Smooth muscle cell (in vitro differentiated cells): Measurements from ENCODE around the gene EFNA5. TPM values are rescaled to one million over a fixed set of nuclear protein-coding genes. Genes with fewer than 3 reads are reported as not detected.
A peak's percentile ranks its signal among the peaks of the same experiment; 100 is the strongest.

Experiments used
- DNase-seq: peaks from one replicate; lab custom pipeline; 2025; ENCODE audit not compliant: unreplicated experiment; lab: John Stamatoyannopoulos, UW
- H2AFZ ChIP-seq: fragments of 200-600 bp; sonication (generic); 2 replicates; pipeline ENCODE4 v1.6.0; 2016; ENCODE audit warnings: antibody characterized with exemption, low read depth, mild to moderate bottlenecking
- H3F3A ChIP-seq: fragments of 200-600 bp; sonication (generic); 2 replicates; pipeline ENCODE4 v1.6.0; 2017; ENCODE audit warnings: antibody characterized with exemption, low read depth
- H3K27ac ChIP-seq: fragments of 200-600 bp; sonication (generic); 2 replicates; pipeline ENCODE4 v1.5.1; 2016; ENCODE audit warnings: low read depth, mild to moderate bottlenecking
- H3K27me3 ChIP-seq: fragments of 200-600 bp; sonication (generic); 2 replicates; pipeline ENCODE4 v1.6.1; 2016; ENCODE audit warnings: low read depth, mild to moderate bottlenecking
- H3K36me3 ChIP-seq: fragments of 200-600 bp; sonication (generic); 2 replicates; pipeline ENCODE4 v1.5.1; 2016; ENCODE audit warnings: low read depth
- H3K4me1 ChIP-seq: fragments of 200-600 bp; sonication (generic); 2 replicates; pipeline ENCODE4 v1.5.1; 2016; ENCODE audit warnings: low read depth
- H3K4me2 ChIP-seq: fragments of 200-600 bp; sonication (generic); 2 replicates; pipeline ENCODE4 v1.6.0; 2016; ENCODE audit warnings: mild to moderate bottlenecking
- H3K4me3 ChIP-seq: fragments of 200-600 bp; sonication (generic); 2 replicates; pipeline ENCODE4 v1.5.1; 2016; ENCODE audit warnings: mild to moderate bottlenecking
- H3K79me2 ChIP-seq: fragments of 200-600 bp; sonication (generic); 2 replicates; pipeline ENCODE4 v1.6.0; 2016; ENCODE audit warnings: low read depth, mild to moderate bottlenecking
- H3K9ac ChIP-seq: fragments of 200-600 bp; sonication (generic); 2 replicates; pipeline ENCODE4 v1.6.0; 2016; ENCODE audit warnings: low read depth
- H3K9me3 ChIP-seq: fragments of 200-600 bp; sonication (generic); replicated peaks from 2 replicates; pipeline ENCODE4 v1.5.1; 2016; ENCODE audit warnings: low read depth
- H4K20me1 ChIP-seq: fragments of 200-600 bp; sonication (generic); 2 replicates; pipeline ENCODE4 v1.6.0; 2016; ENCODE audit warnings: low read depth
- CTCF ChIP-seq: fragments of 200-600 bp; sonication (generic); IDR thresholded peaks from 2 replicates; pipeline ENCODE4 v1.5.1; 2017; ENCODE audit warnings: borderline replicate concordance, mild to moderate bottlenecking, antibody characterized with exemption; ENCODE audit not compliant: insufficient read depth, poor library complexity, severe bottlenecking
- WGBS: methylation state at CpG from one replicate; pipeline ENCODE4 v1.1.7; 2016; ENCODE audit warnings: low lambda C conversion rate; 5-methylcytosine and 5-hydroxymethylcytosine counted together
- polyA plus RNA-seq: library from polyadenylated mRNA; unstranded; fragments of >200 nt; fragmentation: Nextera tagmentation; extraction: Ambion mirVana; gene quantifications from 2 replicates; pipeline ENCODE4 v1.2.1, GENCODE V29; 2016
- total RNA-seq: library from RNA; depleted of rRNA; stranded (reverse); fragments of >200 nt; gene quantifications from 2 replicates; pipeline ENCODE4 v1.2.3, GENCODE V29; 2014

The EFNA5 gene
- total and polyA plus RNA-seq, 2 experiments from 2014 or later = 0.32 to 8.8 TPM

- Histone ChIP-seq H3K79me2 (no peaks in the 10 kb centered on the region), H3F3A (no peaks in the 10 kb centered on the region), H3K27ac (no peak overlapping the region), H3K4me3 (no peak overlapping the region), H3K36me3 (no peaks in the 10 kb centered on the region), H4K20me1 (no peaks in the 10 kb centered on the region), H3K9me3 (no peaks in the 10 kb centered on the region), H3K27me3 (no peaks in the 10 kb centered on the region), H2AFZ (no peak overlapping the region), H3K4me1 (peaks cover 36% of the 10 kb centered on the region), H3K4me2 (no peak overlapping the region), H3K9ac (no peak overlapping the region)
- no peak for TF ChIP-seq CTCF
- 92% methylated on average over 4 of the region's 4 CpGs for WGBS
- DNase-seq = no peak
Measured at GRCh38 chr5:107508097-107508496, 162.6 kb downstream of the EFNA5 start.

GRCh38 chr5:107505763-107506534 lies 164.8 kb downstream of the EFNA5 start:
- Histone ChIP-seq H2AFZ (no peak overlapping the region), H3K4me3 (no peak overlapping the region), H3K4me1 (peaks cover 38% of the 10 kb centered on the region), H3K79me2 (no peaks in the 10 kb centered on the region), H3K4me2 (no peak overlapping the region), H3K27me3 (no peaks in the 10 kb centered on the region), H3F3A (no peaks in the 10 kb centered on the region), H4K20me1 (no peaks in the 10 kb centered on the region), H3K36me3 (no peaks in the 10 kb centered on the region), H3K9me3 (no peaks in the 10 kb centered on the region), H3K27ac (no peak overlapping the region), H3K9ac (no peak overlapping the region)
- 79% methylated on average over 3 of the region's 3 CpGs for WGBS
- no peak for DNase-seq
- no peak for TF ChIP-seq CTCF

- Histone ChIP-seq H3K9me3 (no peaks in the 10 kb centered on the region), H2AFZ (no peak overlapping the region), H4K20me1 (no peaks in the 10 kb centered on the region), H3K27me3 (no peaks in the 10 kb centered on the region), H3K36me3 (no peaks in the 10 kb centered on the region), H3K79me2 (no peaks in the 10 kb centered on the region), H3K4me3 (no peak overlapping the region), H3K9ac (no peak overlapping the region), H3K4me2 (no peak overlapping the region), H3K27ac (no peak overlapping the region), H3F3A (no peaks in the 10 kb centered on the region), H3K4me1 (peaks cover 52% of the 10 kb centered on the region)
- no peak for DNase-seq
- WGBS = 97% methylated on average over 1 of the region's 1 CpG
- TF ChIP-seq CTCF = no peak
Measured at GRCh38 chr5:107504424-107504823, 166.3 kb downstream of the EFNA5 start.

GRCh38 chr5:107502676-107503060 lies 168.1 kb downstream of the EFNA5 start:
- Histone ChIP-seq H3K79me2 (no peaks in the 10 kb centered on the region), H3K9me3 (no peaks in the 10 kb centered on the region), H3F3A (no peaks in the 10 kb centered on the region), H2AFZ (peak overlapping the region; percentile 79), H3K27me3 (no peaks in the 10 kb centered on the region), H3K4me3 (no peak overlapping the region), H3K27ac (no peak overlapping the region), H3K4me2 (peak overlapping the region; percentile 78), H3K9ac (no peak overlapping the region), H4K20me1 (no peaks in the 10 kb centered on the region), H3K36me3 (no peaks in the 10 kb centered on the region), H3K4me1 (peaks cover 61% of the 10 kb centered on the region)
- WGBS = 57% methylated on average over 7 of the region's 7 CpGs
- TF ChIP-seq CTCF = no peak
- DNase-seq = no peak
